HUES64 (cell line): ENCODE data around the gene LBX1.

Experiments
- H3K27ac ChIP-seq: 2 replicates; pipeline ENCODE4 v1.7.0; 2013; ENCODE audit warnings: low read depth, low read length, inconsistent platforms
- H3K27me3 ChIP-seq: 2 replicates; pipeline ENCODE4 v1.6.1; 2013; ENCODE audit warnings: mild to moderate bottlenecking, low read length; ENCODE audit not compliant: insufficient read depth
- H3K36me3 ChIP-seq: 2 replicates; pipeline ENCODE4 v1.6.1; 2013; ENCODE audit warnings: mild to moderate bottlenecking, low read length; ENCODE audit not compliant: insufficient read depth
- H3K4me1 ChIP-seq: 2 replicates; pipeline ENCODE4 v1.6.1; 2013; ENCODE audit warnings: mild to moderate bottlenecking, low read length, moderate library complexity; ENCODE audit not compliant: insufficient read depth
- H3K4me3 ChIP-seq: 2 replicates; pipeline ENCODE4 v1.5.1; 2013; ENCODE audit warnings: mild to moderate bottlenecking, low read length, moderate library complexity
- H3K9ac ChIP-seq: 2 replicates; pipeline ENCODE4 v1.6.1; 2013; ENCODE audit warnings: mild to moderate bottlenecking, low read depth, low read length
- H3K9me3 ChIP-seq: 2 replicates; pipeline ENCODE4 v1.6.1; 2013; ENCODE audit warnings: low read depth, low read length; ENCODE audit not compliant: insufficient read depth
- WGBS: fragments of 150-250, 120-280 bp; methylation state at CpG from one replicate; pipeline ENCODE4 v1.1.7; 2013; ENCODE audit warnings: missing lambda C conversion rate; 5-methylcytosine and 5-hydroxymethylcytosine counted together

LBX1 gene

DNA sequence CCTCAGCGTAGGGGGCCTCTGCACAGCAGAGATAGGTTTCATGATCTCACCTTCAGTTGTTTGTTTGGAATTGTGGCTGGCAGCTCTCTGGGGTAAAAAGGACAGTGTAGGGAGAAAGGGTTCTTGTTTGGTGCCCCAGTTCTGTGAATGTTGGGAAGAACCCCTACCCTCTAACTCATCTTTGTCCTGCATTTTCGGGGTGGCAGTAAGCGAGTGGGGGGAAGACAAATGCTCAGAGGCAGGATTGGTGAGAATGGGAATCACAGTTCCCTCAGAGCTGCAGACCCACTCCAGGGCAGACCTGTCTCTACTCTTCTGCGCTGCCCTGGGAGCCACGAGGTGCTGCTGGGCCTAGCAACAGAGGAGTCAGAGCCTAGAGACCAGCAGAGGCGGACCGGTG lies 1.8 kb upstream of the LBX1 start:
- 46% methylated on average over 7 of the region's 7 CpGs for WGBS
- Histone ChIP-seq H3K9me3 (no peaks in the 10 kb centered on the region), H3K36me3 (no peaks in the 10 kb centered on the region), H3K27ac (no peak overlapping the region), H3K4me1 (peaks cover 10% of the 10 kb centered on the region; the same call in 1 of the 2 replicates), H3K9ac (no peak overlapping the region), H3K4me3 (no peak overlapping the region), H3K27me3 (peaks cover 100% of the 10 kb centered on the region)

DNA sequence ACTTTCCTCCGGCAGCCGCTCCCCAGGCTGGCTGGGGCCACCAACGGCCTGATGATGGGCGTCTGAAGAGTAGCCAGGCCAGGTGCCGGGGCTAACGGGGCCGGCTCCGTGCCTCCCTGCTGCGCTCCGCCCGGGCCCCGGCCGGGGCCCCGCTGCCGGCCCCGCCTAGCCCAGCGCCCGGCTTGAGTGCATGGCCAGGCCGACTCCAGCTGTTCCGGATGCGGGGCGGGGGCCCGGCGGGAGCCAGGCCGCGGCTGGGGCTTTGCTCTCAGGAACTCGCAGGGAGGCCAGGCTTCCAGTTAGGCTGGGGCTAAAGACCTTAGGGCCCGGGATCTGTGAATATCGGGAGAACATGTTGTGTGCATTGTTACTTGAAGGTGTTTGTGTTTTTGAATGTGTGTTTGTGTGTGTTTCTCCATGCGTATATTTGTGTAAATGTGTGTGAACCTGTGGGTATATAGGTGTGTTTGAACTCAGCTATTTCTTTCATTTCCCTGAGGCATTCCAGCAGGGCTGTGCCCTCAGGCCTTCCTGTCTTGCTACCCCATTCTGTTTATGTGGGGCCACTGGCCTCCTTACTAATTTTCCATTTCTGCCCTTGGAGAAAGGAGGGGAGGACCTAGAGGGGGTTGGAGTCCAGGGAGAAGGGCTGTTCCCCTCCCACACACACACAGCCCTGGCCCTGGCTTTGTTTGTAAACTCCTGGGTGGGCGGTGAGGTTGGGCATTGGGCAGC lies 1.1 kb upstream of the LBX1 start:
- Histone ChIP-seq H3K27me3 (peaks cover 100% of the 10 kb centered on the region), H3K9me3 (no peaks in the 10 kb centered on the region), H3K36me3 (no peaks in the 10 kb centered on the region), H3K27ac (no peak overlapping the region), H3K4me3 (no peak overlapping the region), H3K9ac (no peak overlapping the region), H3K4me1 (peaks cover 10% of the 10 kb centered on the region; the same call in 1 of the 2 replicates)
- 2% methylated on average over 31 of the region's 31 CpGs for WGBS

DNA sequence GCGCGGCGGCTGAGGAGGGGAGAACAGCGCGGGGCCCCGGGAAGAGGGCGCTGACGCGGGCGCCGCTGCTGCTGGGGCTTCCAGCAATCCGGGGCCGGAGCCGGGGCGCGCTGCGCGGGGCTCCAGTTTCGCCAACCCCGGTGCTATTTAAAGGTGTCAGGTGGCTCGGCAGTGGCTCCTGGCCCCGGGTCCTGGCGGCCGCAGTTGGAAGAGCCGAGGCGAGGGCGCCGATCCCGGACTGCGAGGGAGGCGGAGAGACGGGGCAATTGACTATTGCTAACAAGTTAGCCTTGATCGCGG lies 347 bp downstream of the LBX1 start:
- Histone ChIP-seq H3K27ac (no peak overlapping the region), H3K9ac (no peak overlapping the region), H3K27me3 (peaks cover 100% of the 10 kb centered on the region), H3K36me3 (no peaks in the 10 kb centered on the region), H3K9me3 (peaks cover 2% of the 10 kb centered on the region; the same call in 1 of the 2 replicates), H3K4me1 (peaks cover 10% of the 10 kb centered on the region; the same call in 1 of the 2 replicates), H3K4me3 (no peak overlapping the region)
- under 1% methylated on average over 34 of the region's 34 CpGs for WGBS

- H3K27me3 ChIP-seq, result peaks cover 100% of the 10 kb centered on the region
- H3K4me3 ChIP-seq, result no peak overlapping the region
- no peak overlapping the region for H3K27ac ChIP-seq
- 2% methylated on average over 82 of the region's 82 CpGs for WGBS
- H3K9me3 ChIP-seq, result peaks cover 3% of the 10 kb centered on the region; the same call in 1 of the 2 replicates
- no peak overlapping the region for H3K9ac ChIP-seq
- peaks cover 10% of the 10 kb centered on the region; the same call in 1 of the 2 replicates for H3K4me1 ChIP-seq
- no peaks in the 10 kb centered on the region for H3K36me3 ChIP-seq
Measured at GRCh38 chr10:101228153-101228965, 904 bp downstream of the LBX1 start.

DNA sequence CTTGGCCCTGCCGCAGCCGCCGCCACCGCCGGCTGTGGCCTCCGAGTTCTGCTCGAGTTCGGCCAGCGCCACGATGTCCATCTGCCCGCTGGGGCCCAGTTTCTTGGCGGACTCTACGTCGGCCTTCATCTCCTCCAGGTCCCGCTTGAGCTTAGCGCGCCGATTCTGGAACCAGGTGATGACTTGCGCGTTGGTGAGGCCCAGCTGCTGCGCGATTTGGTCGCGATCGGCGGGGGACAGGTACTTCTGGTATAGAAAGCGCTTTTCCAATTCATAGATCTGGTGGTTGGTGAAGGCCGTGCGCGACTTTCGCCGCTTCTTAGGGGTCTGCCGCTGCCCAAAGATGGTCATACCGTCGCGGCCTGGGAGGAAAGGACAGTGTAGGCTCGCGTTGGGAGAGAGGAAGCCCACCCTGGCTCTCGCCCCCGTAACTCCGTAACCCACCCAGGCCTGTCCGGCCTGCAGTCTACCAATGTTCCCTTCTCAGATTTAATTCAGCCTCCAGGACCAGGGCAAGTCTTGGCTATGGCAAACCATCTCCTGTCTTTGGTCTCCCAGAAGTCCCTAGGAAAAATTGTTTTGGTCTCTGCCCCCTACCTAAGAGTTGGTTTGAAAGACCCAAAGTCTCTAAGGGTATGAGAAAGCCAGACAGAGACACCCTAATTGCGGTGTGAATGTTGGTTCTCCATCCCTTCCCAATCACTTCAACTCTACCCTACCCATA lies 1.7 kb downstream of the LBX1 start:
- Histone ChIP-seq H3K9ac (no peak overlapping the region), H3K4me1 (peaks cover 15% of the 10 kb centered on the region), H3K4me3 (no peak overlapping the region), H3K27me3 (peaks cover 100% of the 10 kb centered on the region), H3K9me3 (peaks cover 3% of the 10 kb centered on the region; the same call in 1 of the 2 replicates), H3K27ac (no peak overlapping the region), H3K36me3 (no peaks in the 10 kb centered on the region)
- WGBS, result 3% methylated on average over 43 of the region's 43 CpGs

GRCh38 chr10:101226491-101227428 lies 2.5 kb downstream of the LBX1 start:
- Histone ChIP-seq H3K36me3 (no peaks in the 10 kb centered on the region), H3K9me3 (peaks cover 3% of the 10 kb centered on the region; the same call in 1 of the 2 replicates), H3K4me3 (no peak overlapping the region), H3K9ac (no peak overlapping the region), H3K27me3 (peaks cover 100% of the 10 kb centered on the region), H3K27ac (no peak overlapping the region), H3K4me1 (peaks cover 15% of the 10 kb centered on the region)
- WGBS, result 2% methylated on average over 61 of the region's 67 CpGs

- no peak overlapping the region for H3K9ac ChIP-seq
- peaks cover 3% of the 10 kb centered on the region; the same call in 1 of the 2 replicates for H3K9me3 ChIP-seq
- H3K4me1 ChIP-seq, result peaks cover 12% of the 10 kb centered on the region
- H3K4me3 ChIP-seq, result no peak overlapping the region
- peaks cover 100% of the 10 kb centered on the region for H3K27me3 ChIP-seq
- no peak overlapping the region for H3K27ac ChIP-seq
- H3K36me3 ChIP-seq, result no peaks in the 10 kb centered on the region
- 4% methylated on average over 20 of the region's 23 CpGs for WGBS
Measured at GRCh38 chr10:101225846-101226421, 3.3 kb downstream of the LBX1 start.

GRCh38 chr10:101224910-101225823 lies 4.1 kb downstream of the LBX1 start:
- Histone ChIP-seq H3K9ac (no peak overlapping the region), H3K4me1 (peaks cover 5% of the 10 kb centered on the region; the same call in 1 of the 2 replicates), H3K27me3 (peaks cover 100% of the 10 kb centered on the region), H3K9me3 (peaks cover 3% of the 10 kb centered on the region; the same call in 1 of the 2 replicates), H3K4me3 (no peak overlapping the region), H3K27ac (no peak overlapping the region), H3K36me3 (no peaks in the 10 kb centered on the region)
- WGBS, result under 1% methylated on average over 52 of the region's 53 CpGs

- WGBS, result under 1% methylated on average over 69 of the region's 71 CpGs
- H3K27ac ChIP-seq, result no peak overlapping the region
- H3K4me1 ChIP-seq, result peaks cover 5% of the 10 kb centered on the region; the same call in 1 of the 2 replicates
- H3K9ac ChIP-seq, result no peak overlapping the region
- H3K9me3 ChIP-seq, result peaks cover 3% of the 10 kb centered on the region; the same call in 1 of the 2 replicates
- peaks cover 100% of the 10 kb centered on the region for H3K27me3 ChIP-seq
- H3K4me3 ChIP-seq, result no peak overlapping the region
- H3K36me3 ChIP-seq, result no peaks in the 10 kb centered on the region
Measured at GRCh38 chr10:101224060-101224909, 5.0 kb downstream of the LBX1 start.
